ENCODE results near the gene RAB7B. TPM values are rescaled to one million over a fixed set of nuclear protein-coding genes. Genes with fewer than 3 reads are reported as not detected.

Gene RAB7B
- total RNA-seq, 1 experiment from 2014 or later, result 0.22 TPM

DNA sequence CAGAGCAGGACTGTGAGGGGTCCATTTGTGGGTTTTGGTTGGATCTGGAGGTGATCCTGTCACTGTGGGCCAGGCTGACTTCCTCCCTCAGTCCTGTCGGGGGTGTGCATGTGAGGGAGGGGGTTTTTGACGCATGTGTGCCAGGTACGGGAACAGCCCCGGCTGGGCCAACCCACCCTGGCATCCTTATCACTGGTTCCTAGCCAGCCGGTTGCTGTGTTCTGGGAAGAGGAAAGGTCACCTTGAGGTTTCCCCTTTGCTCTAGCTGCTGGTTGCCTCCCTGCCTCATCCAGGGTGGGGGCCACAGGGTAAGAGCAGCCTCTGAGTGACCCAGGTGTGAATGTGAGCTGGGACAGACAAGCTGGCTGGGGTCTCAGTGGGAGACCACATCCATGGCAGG, 62.5 kb downstream of the RAB7B start:
- H3K27me3 ChIP-seq (ENCODE audit: insufficient read depth, low read length), result peaks cover 27% of the 10 kb centered on the region
- no peaks in the 10 kb centered on the region for H4K20me1 ChIP-seq (ENCODE audit: insufficient read depth)
- peaks cover 12 to 33% of the 10 kb centered on the region in 2 experiments for H3K4me1 ChIP-seq (ENCODE audit: control insufficient read depth in 1 of 2, insufficient read depth in 2 of 2, low read length in 2 of 2)
- ATAC-seq, result no peak
- H3K4me3 ChIP-seq (replicated peaks in 1 of 2; ENCODE audit: low read depth in 1 of 2, low read length in 2 of 2), result no peak overlapping the region
- H3K4me2 ChIP-seq (ENCODE audit: low read length), result no peak overlapping the region
- H2AFZ ChIP-seq (ENCODE audit: low read depth, low read length, poor library complexity, severe bottlenecking), result no peak overlapping the region
- no peaks in the 10 kb centered on the region for H3K79me2 ChIP-seq (ENCODE audit: insufficient read depth, low read length)
- no peaks in the 10 kb centered on the region for H3K9me3 ChIP-seq (ENCODE audit: control insufficient read depth in 1 of 2, insufficient read depth in 1 of 2, low read depth in 1 of 2, low read length in 2 of 2)
- ChIA-PET CTCF (no interaction called here), RAD21 (ENCODE audit: low non-redundant PET in 1 of 2, low total read pairs in 2 of 2, uncharacterized antibody in 2 of 2, unreplicated experiment in 2 of 2) (no interaction called here), POLR2A (no interaction called here)
- no peaks in the 10 kb centered on the region for H3K9me2 ChIP-seq (ENCODE audit: insufficient read depth)
- no peak overlapping the region for H3K27ac ChIP-seq (ENCODE audit: low read depth, low read length)
- no peak overlapping the region for H3K9ac ChIP-seq (ENCODE audit: low read length)
- BruUV-seq (replicated peaks), result no TSS peak
- no peak for DNase-seq (ENCODE audit: low read depth, low spot score)
- no peaks in the 10 kb centered on the region for H3K36me3 ChIP-seq (ENCODE audit: control insufficient read depth in 1 of 2, insufficient read depth in 2 of 2, low read length in 2 of 2)
- TF ChIP-seq SP1 (IDR thresholded peaks at IDR 0.05; ENCODE audit: low read depth), result no peak
- TF ChIP-seq ELF1 (IDR thresholded peaks at IDR 0.05; ENCODE audit: borderline replicate concordance, low read depth), result no peak
- no peak for TF ChIP-seq JUND (IDR thresholded peaks at IDR 0.05)
- TF ChIP-seq POLR2AphosphoS5 (IDR thresholded peaks at IDR 0.05; ENCODE audit: low read depth, low read length), result no peak
- TF ChIP-seq SRF (IDR thresholded peaks at IDR 0.05; ENCODE audit: low read depth), result no peak
- no peak for TF ChIP-seq POLR2A (IDR thresholded peaks at IDR 0.05; ENCODE audit: borderline replicate concordance, extremely low read depth, insufficient read depth, insufficient read length)
- no peak for TF ChIP-seq ZNF274 (IDR thresholded peaks at IDR 0.05; ENCODE audit: low read depth, low read length)
- TF ChIP-seq EZH2phosphoT487 (IDR thresholded peaks at IDR 0.05; ENCODE audit: borderline replicate concordance), result no peak
- TF ChIP-seq, protein P1, sequence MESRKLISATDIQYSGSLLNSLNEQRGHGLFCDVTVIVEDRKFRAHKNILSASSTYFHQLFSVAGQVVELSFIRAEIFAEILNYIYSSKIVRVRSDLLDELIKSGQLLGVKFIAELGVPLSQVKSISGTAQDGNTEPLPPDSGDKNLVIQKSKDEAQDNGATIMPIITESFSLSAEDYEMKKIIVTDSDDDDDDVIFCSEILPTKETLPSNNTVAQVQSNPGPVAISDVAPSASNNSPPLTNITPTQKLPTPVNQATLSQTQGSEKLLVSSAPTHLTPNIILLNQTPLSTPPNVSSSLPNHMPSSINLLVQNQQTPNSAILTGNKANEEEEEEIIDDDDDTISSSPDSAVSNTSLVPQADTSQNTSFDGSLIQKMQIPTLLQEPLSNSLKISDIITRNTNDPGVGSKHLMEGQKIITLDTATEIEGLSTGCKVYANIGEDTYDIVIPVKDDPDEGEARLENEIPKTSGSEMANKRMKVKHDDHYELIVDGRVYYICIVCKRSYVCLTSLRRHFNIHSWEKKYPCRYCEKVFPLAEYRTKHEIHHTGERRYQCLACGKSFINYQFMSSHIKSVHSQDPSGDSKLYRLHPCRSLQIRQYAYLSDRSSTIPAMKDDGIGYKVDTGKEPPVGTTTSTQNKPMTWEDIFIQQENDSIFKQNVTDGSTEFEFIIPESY (IDR thresholded peaks at IDR 0.05; ENCODE audit: extremely low read depth, insufficient replicate concordance, low read length), result no peak
- no peak for TF ChIP-seq CBX3 (IDR thresholded peaks at IDR 0.05; ENCODE audit: low read depth)
- no peak for TF ChIP-seq RAD21 (IDR thresholded peaks at IDR 0.05; ENCODE audit: low read depth)
- TF ChIP-seq EZH2 (IDR thresholded peaks at IDR 0.05), result no peak
- no peak for TF ChIP-seq FOSL1 (IDR thresholded peaks at IDR 0.05; ENCODE audit: low read depth)
- TF ChIP-seq, protein P2, sequence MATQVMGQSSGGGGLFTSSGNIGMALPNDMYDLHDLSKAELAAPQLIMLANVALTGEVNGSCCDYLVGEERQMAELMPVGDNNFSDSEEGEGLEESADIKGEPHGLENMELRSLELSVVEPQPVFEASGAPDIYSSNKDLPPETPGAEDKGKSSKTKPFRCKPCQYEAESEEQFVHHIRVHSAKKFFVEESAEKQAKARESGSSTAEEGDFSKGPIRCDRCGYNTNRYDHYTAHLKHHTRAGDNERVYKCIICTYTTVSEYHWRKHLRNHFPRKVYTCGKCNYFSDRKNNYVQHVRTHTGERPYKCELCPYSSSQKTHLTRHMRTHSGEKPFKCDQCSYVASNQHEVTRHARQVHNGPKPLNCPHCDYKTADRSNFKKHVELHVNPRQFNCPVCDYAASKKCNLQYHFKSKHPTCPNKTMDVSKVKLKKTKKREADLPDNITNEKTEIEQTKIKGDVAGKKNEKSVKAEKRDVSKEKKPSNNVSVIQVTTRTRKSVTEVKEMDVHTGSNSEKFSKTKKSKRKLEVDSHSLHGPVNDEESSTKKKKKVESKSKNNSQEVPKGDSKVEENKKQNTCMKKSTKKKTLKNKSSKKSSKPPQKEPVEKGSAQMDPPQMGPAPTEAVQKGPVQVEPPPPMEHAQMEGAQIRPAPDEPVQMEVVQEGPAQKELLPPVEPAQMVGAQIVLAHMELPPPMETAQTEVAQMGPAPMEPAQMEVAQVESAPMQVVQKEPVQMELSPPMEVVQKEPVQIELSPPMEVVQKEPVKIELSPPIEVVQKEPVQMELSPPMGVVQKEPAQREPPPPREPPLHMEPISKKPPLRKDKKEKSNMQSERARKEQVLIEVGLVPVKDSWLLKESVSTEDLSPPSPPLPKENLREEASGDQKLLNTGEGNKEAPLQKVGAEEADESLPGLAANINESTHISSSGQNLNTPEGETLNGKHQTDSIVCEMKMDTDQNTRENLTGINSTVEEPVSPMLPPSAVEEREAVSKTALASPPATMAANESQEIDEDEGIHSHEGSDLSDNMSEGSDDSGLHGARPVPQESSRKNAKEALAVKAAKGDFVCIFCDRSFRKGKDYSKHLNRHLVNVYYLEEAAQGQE (IDR thresholded peaks at IDR 0.05; ENCODE audit: low read depth), result no peak
- no peak for TF ChIP-seq TCF7L2 (IDR thresholded peaks at IDR 0.05; ENCODE audit: borderline replicate concordance, extremely low read depth, insufficient read depth, insufficient read length)
- intact Hi-C loops (cut with micrococcal nuclease), result no loop called here
